Thyroid gland (tissue), 4 donors: ENCODE data around the gene PARD3B.

Source experiments
- CTCF ChIP-seq, 6 experiments: fragments of 200-600 bp in 3 of 6; fragments of 450-650 bp in 3 of 6; sonication (generic) in 3 of 6; IDR thresholded peaks; one replicate each; pipeline ENCODE4 v1.5.1; 2016 to 2019; ENCODE audit warnings: antibody characterized with exemption in 6 of 6, mild to moderate bottlenecking in 2 of 6, inconsistent platforms in 1 of 6, moderate library complexity in 1 of 6
- POLR2A ChIP-seq, 2 donors: fragments of 450-650 bp; IDR thresholded peaks; one replicate each; pipeline ENCODE4 v1.6.1; 2017; ENCODE audit warnings: antibody characterized with exemption in 2 of 2, mild to moderate bottlenecking in 2 of 2, moderate library complexity in 1 of 2

DNA sequence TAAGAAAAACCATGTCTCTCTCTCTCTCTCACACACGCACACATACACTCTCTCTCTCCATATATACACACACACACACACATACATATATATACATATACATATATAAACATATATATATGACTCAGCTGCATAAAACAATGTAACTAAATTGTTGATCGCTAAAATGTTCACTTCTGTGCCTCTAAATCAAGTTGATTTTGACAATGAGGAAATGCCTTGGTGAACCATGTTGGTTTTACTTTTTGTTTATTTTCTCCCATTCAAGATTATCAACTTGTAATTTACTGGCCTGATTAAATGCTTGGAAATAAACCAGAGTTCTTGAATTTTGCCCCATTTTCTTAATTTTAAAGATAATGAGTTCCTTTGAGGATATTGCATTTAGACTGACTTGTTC, 500.4 kb downstream of the PARD3B start:
- TF ChIP-seq CTCF (IDR thresholded peaks at IDR 0.05), result no peak
- TF ChIP-seq POLR2A (IDR thresholded peaks at IDR 0.05), result no peak
